Islet of Langerhans (tissue), 1 donor: ENCODE results near the gene FAM120B.

Source experiments
- FAIRE-seq: peaks from one replicate; lab custom pipeline; 2011; peaks lifted over from hg19 to GRCh38; lab: Jason Lieb, UNC

Gene FAM120B

DNA sequence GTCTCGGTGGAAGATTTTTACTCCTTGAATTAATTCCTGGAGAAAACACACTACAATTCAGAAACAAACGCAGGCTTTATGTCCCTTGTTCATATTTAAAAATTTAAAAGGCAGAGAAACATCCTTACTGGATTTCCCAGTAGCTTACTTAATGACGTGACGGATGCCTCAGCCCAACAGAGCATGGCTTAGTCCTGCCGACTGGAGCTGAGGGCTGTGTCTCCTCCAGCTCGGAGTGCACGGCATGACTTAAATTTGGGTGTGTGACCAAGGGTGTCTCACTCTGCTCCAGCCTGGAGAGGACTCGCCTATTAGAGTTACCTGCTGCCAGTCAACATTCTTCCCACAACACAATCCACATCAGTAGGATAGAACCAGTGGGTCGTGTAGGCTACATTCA lies 139.4 kb downstream of the FAM120B start:
- FAIRE-seq: no peak

DNA sequence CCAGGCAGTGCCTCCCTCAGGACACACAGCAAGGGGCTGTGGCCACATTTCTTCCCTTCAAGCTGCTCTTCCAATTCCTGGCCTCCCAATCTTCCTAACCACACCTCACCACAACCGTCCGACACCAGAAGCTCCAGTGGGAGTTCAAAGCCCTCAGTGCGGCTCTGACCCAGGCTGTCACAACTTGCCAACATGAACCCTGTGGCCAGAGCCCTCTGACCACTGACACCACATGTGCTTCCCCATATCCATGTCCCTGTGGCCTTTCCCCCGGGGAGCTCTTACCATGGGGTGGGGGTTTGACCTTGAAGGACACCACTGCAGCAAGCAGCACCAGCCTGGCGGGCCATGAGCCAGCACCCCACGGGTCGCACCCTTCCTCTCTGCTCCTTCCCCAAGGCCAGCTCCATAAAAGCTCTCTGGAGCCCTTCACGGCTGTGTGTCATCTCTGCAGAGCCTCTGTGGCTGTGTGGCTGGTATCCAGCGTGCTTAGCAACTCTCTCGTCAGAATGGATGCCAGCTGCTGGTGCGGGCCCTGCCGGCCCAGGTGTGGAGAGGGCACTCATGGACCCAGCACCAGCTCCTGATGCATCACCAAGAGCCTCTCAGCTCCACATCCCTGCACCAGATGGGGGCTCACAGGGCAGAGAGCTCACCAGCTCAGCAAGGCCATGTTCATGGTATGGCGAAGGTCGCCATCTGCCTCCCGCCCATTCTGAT lies 140.4 kb downstream of the FAM120B start:
- no peak for FAIRE-seq

DNA sequence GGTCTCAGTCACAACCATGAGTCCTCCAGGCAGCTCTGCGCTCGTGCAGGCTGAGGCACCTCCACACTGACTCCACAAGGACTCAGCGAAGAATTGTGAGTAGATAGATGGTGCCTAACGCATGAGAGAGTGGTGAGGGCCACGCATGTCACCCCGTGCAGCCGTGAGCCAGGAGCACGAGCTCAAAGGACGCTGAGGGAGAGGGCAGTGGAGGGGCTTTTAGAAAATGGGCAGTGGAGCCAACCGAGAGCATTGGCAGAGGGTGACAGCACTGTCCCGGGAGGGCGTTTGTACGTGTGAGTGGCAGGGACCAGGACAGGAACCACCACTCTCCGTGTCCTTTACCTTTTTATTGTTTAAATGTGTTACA lies 141.0 kb downstream of the FAM120B start:
- no peak for FAIRE-seq

DNA sequence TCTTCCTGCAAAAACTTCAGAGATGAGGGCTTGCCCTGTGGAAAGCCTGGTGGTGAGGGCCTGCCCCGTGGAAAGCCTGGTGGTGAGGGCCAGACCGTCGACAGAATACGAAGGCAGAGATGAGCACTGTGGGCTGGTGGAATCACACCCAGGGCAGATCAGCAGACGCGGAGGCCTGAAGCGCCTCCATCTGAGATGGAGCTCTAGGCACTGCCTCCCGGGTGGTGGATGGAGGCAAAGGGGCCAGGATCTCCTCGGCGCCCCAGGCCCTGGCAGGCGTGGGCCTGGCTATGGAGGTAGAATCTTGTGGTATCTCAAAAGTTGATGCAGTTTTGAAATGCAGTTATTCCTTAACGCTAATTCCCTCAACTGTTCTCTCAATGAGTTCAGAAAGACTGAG lies 141.8 kb downstream of the FAM120B start:
- no peak for FAIRE-seq

DNA sequence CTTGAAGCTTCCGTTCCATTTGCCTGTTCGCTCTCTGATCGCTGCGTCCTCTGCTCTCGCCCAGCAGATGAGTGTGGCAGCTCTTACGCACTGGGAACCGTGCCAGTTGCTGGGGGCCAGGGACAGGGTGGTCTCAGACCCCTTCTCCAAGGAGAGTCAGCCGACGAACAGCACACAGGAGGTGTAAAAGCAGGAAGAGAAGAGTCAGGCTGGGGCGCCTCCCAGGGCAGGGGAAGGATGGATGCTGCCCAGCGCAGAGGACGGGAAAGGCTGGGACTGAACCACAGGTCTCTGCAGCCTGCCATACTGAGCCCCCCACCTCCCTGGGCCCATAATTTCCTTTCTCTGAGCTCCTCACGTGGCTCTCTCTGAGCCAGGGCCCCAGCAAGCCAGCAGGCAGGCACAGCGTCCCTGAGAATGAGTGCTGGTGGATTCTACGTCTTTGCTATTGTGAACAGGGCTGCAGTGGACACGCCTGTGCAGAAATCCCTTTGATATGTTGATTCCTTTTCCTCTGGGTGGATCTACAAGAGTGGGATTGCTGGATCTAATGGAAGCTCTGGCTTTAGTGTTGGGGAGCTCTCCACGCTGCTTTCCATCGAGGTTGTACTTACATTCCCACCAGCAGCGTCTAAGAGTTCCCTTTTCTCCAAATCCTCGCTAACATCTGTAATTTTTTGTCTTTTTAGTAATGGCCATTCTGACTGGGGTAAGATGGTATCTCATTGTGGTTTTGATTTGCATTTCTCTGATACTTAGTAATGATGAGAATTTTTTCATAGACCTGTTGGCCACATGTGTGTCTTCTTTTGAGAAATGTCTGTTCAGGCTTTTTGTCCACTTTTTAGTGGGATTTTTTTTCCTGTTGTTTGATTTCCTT lies 142.4 kb downstream of the FAM120B start:
- no peak for FAIRE-seq

GRCh38 chr6:170449835-170450753 lies 143.5 kb downstream of the FAM120B start:
- FAIRE-seq: no peak

GRCh38 chr6:170450916-170451761 lies 144.6 kb downstream of the FAM120B start:
- no peak for FAIRE-seq

- no peak for FAIRE-seq
Observed at GRCh38 chr6:170451762-170452651, 145.4 kb downstream of the FAM120B start.

- no peak for FAIRE-seq
Observed at GRCh38 chr6:170452767-170453545, 146.4 kb downstream of the FAM120B start.

GRCh38 chr6:170453586-170454511 lies 147.3 kb downstream of the FAM120B start:
- no peak for FAIRE-seq

GRCh38 chr6:170454512-170455285 lies 148.1 kb downstream of the FAM120B start:
- FAIRE-seq: no peak

DNA sequence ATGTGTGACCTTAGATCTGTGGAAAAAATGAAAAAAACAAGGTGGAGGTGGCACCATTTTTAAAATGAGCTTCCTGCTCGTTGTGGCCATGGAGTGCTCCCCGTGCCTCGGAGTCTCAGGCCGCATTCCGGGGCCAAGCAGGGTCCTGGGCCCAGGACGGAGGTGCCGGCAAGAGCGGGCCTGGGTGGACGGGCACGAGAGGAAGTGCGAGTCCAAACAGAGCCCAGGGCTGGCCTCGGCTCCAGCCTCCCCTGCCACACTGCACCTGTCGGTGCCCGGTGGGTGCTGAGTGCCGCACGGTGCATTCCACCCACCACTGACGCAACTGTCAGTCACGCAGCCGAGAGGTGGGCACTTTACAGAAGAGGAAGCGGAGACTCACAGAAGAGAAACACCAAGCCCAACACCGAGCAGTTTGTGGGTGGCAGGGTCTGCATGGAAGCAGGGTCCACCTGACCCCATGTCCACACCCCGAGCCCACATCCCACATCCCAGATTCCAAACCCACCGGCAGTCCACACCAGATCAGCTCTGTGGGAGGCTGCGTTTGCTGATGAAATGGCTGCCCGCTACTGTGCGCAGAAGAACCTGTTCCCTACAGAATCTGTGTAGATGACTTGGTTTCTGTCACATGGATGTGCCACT lies 148.9 kb downstream of the FAM120B start:
- FAIRE-seq: no peak

GRCh38 chr6:170456334-170456733 lies 149.8 kb downstream of the FAM120B start:
- FAIRE-seq: no peak
